MV-4-11 (cell line): ENCODE results near the gene RHOBTB3.

Experiments
- DNase-seq: peaks from one replicate; lab custom pipeline; 2025; lab: John Stamatoyannopoulos, UW

The RHOBTB3 gene

DNA sequence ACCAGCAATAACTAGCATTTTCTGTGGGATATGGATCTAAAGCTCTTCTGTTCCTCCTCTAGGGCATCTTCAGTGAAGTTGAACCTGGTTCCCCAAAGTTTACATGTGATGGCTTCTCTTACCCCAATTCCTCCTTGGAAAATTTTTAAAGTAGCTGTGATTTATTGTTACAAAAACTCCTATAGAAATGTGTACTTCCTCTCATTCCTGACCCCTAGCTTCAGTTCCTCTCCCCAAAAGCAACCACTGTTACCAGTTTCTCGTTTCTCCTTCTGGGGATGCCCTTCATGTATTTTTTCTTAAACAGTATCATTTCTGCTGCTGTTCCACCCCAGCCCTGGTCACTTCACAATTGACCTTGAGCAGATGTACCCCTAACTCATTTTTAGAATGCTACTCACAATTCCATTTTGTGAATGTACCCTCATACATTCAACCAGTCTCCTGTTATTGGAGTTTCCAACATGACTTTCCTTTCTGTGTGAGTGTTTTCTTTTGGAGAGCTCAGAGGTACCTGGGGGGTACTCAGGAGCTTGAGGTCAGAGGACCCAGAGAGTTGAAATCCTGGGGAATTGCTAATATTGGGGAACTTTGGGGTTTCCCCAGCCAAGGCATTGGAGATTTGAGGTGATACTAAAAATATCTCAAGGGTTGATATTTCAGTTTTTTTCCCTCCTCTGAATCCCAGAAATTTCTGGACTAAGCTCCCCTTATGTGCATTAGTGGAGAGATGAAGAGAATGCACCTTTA is 110.0 kb downstream of the RHOBTB3 start:
- peak; percentile 60 for DNase-seq

DNA sequence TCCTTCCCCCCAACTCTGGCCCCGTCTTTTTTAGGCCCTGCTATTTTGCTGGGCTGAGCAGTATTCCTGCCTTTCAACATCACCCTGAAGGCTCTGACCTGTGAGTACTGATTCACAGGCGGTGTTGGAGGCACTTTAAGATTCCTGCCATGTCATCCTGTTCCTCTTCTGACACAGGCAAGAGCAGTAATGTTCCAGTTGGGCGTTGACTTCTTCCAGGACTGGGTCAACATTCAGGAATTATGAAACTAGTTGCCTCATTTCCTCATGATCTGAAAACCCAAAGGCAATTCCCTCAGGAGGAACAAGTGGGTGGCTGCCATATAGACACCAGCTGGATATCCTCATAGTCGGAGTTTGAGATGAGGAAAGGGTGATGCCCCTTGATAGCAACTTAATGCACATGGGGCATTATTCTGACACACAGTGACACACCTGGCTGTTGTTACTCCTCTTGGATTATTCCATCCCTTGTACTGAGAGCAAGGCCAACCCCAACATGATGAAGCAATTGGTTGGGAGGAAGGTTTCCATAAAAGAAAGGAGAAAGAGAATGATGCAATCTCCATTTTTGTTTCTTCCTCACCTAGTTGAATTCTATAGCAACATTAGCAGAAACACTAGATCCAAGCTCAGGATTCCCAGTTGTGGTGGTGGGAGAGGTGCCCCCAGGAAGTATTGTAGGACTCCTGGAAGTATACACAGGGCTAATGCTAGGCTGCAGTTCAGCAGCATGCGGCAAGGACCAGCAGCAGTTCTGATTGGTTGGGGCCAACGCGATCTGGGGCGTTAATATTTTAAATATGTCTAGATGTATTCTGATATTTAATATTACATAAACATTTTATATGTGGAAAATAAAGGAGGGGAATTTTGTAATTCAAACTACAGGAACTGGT is 111.0 kb downstream of the RHOBTB3 start:
- DNase-seq: no peak

DNA sequence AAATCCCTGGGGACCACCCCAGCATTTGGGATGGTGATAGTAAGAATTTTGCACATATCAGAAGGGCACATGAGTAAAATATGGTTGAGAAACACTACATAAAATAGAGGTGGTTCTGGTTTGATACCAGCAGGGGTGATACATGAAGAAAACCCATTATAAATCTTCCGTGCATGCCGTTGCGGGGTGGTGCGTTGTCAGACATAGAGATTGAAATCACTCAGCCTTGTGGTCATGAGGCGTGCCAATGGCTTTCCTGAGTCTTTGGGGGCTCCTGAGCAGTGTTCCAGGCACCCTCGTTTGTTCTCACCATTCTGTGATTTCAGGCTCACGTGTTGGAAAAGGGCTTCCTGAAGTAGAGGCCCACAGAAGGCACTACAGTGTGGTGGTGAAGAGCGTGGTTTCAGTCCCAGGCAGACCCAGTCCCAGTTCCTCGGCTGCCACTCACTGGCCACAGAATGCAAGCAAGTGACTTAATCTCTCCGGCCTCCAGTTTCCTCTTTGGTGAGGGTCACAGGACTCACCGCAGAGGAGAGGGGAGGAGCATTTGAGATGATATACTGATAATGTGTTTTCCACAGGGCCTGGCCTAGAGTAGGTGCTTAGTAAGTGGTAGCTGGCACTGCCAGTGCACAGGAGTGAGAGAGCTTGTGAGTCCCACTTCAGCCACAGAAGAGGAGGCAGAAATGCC is 111.9 kb downstream of the RHOBTB3 start:
- peak; percentile 95 for DNase-seq

DNA sequence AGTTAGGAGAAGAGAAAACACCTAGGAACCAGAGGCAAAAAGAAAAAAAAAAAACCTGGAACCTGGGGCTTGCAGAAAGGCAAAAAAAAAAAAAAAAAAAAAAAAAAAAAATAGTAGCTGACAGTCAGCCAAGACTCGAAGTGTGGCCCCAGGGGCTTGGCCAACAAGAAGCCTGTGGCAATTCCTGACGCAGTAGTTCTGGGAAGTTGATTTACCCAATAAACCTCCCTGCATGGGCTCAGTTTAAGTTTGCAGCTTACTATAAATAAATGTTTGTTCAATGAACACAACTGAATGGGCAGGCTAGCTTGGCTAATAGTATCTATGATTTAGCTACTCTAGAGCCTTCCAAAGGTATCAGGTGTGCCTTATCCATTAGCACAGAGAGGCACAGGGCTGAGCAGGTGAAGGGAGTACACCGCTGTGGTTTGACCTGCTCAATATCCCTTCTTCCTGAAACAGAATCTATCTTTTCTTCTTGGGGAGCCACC is 112.6 kb downstream of the RHOBTB3 start:
- DNase-seq: peak; percentile 53

DNA sequence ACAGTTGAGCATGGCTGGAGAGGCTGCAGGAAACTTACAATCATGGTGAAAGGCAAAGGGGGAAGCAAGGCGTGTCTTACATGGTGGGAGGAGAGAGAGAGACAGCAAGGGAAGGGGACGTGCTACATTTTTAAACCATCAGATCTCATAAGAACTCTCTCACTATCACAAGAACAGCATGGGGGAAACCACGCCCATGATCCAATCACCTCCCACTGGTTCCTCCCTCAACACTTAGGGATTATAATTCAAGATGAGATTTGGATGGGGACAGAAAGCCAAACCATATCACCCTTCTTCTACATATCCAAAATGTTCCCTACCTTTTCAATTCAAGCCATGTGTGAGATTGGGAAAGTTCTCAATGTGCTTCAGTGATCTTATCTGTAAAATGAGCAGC is 114.3 kb downstream of the RHOBTB3 start:
- no peak for DNase-seq
